Activated T-cell treated with anti-CD3 and anti-CD28 coated beads, Interleukin-2, amount 50 U/mL, for 1 hour (primary cell): ENCODE measurements around the gene CDHR3.

Source experiments
- DNase-seq: peaks from one replicate; pipeline ENCODE4 v3.0.0-alpha.2; 2020

The CDHR3 gene

GRCh38 chr7:106069471-106070200, 106.6 kb downstream of the CDHR3 start:
- DNase-seq = no peak

- DNase-seq = no peak
Observed at GRCh38 chr7:106070201-106070551, 107.1 kb downstream of the CDHR3 start.

GRCh38 chr7:106070567-106071254, 107.6 kb downstream of the CDHR3 start:
- DNase-seq = no peak

GRCh38 chr7:106071356-106071998, 108.4 kb downstream of the CDHR3 start:
- DNase-seq = peak; percentile 58

- no peak for DNase-seq
Observed at GRCh38 chr7:106071999-106072714, 109.1 kb downstream of the CDHR3 start.

GRCh38 chr7:106072715-106073091, 109.6 kb downstream of the CDHR3 start:
- no peak for DNase-seq

- DNase-seq = no peak
Observed at GRCh38 chr7:106073701-106074100, 110.6 kb downstream of the CDHR3 start.

- no peak for DNase-seq
Observed at GRCh38 chr7:106074257-106074656, 111.2 kb downstream of the CDHR3 start.

GRCh38 chr7:106075937-106076336, 112.9 kb downstream of the CDHR3 start:
- DNase-seq = no peak

GRCh38 chr7:106076537-106076936, 113.5 kb downstream of the CDHR3 start:
- DNase-seq = no peak

- no peak for DNase-seq
Observed at GRCh38 chr7:106080300-106080987, 117.4 kb downstream of the CDHR3 start.

GRCh38 chr7:106082087-106082854, 119.2 kb downstream of the CDHR3 start:
- DNase-seq = no peak
